HG02571 (cell line): ENCODE measurements around the gene DSCAML1.
"Not testable (repeated sequence)": the region's sequence is repeated elsewhere in the genome, so short reads cannot be mapped to it uniquely, and the experiment has no call there.

ENCODE experiments used
- ATAC-seq: cut with Tn5 transposase; IDR thresholded peaks from one replicate; pipeline ENCODE4 v1.9.1; 2021; ENCODE audit warnings: mild to moderate bottlenecking, moderate library complexity; ENCODE audit not compliant: unreplicated experiment

Gene DSCAML1

DNA sequence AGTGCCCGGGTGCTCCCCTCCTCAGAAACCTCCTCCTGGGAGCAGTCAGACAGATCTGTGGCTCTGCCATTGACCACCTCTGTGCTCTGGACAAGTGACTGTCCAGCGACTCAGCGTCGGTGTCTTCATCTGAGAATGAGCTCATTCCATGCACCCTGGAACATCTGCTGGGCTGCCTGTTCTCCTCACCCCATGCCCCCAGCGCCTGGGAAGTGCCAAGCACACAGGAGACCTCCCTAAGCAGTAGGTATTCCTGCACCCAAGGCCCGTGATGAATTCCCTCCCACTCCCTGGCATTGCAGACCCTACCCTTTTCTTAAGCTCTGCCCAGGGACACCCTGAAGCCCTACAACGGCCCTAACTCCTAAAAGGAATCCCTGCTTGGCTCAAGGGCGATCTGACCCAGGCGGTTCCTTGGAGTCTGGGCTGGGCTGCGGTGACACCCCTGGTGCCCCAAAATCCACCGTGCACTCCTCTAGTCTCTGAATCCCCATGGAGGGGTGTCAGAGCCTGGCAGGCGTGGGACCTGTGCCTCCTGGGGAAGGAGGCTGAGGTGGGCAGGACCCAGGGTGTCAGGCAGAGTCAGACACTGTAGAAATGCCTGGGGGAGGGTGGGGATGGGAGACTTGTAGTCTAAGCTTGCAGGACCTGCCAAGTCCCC lies 377.4 kb downstream of the DSCAML1 start:
- ATAC-seq, result no peak

GRCh38 chr11:117418737-117419481 lies 378.1 kb downstream of the DSCAML1 start:
- no peak for ATAC-seq

- no peak for ATAC-seq
Measured at GRCh38 chr11:117417856-117418255, 379.2 kb downstream of the DSCAML1 start.

- ATAC-seq, result no peak
Measured at GRCh38 chr11:117417342-117417741, 379.7 kb downstream of the DSCAML1 start.

GRCh38 chr11:117415358-117415896 lies 381.6 kb downstream of the DSCAML1 start:
- no peak for ATAC-seq

- ATAC-seq, result no peak
Measured at GRCh38 chr11:117414724-117415123, 382.3 kb downstream of the DSCAML1 start.

DNA sequence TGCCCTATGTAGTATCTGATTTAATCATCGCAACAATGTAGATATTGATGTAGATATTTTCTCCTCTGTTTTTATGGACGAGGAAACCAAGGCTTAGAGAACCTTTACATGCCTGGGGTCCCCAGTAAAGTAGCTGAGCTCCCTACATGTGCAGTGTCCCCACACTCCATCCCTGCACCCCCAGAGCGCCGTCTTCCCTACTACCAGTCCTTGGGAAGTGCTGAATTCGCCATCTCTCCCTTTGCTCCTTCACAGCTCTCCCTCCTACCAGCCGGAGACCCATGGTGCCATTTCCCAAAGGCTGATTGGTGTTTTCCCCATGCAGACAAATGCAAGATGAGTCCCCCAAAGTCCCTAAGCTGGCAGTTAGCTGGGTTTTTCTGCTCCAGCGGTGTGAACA lies 383.4 kb downstream of the DSCAML1 start:
- no peak for ATAC-seq

DNA sequence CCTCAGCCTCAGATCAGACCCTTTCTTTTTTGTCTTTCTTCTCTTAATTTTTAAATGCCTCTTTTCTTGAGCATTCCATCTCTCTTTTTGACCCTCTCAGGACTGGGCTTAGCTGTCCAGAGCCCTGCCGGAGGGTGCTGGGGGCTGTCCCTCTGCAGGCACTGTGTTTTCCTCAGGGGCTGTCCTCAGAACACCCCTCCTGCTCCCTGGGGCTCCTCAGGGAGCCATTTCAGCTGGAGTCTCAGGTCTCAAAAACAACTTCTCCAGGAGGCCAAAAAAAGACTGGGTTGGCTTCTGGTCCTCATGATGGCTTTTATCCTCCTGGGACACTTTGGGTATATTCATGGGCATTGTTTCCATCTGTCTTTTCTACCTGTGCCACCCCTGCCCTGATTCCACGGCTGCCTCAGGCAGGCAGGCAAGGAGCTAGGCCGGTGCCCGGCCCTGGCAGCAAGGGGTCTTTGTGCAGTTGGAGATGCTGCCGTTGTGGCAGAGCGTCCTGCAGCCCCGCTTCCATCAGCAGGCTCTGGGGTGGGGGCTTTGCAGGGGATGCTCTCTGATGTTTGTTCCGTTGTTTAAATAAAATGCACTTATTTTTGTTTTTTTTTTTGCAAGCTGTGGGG lies 384.3 kb downstream of the DSCAML1 start:
- no peak for ATAC-seq

DNA sequence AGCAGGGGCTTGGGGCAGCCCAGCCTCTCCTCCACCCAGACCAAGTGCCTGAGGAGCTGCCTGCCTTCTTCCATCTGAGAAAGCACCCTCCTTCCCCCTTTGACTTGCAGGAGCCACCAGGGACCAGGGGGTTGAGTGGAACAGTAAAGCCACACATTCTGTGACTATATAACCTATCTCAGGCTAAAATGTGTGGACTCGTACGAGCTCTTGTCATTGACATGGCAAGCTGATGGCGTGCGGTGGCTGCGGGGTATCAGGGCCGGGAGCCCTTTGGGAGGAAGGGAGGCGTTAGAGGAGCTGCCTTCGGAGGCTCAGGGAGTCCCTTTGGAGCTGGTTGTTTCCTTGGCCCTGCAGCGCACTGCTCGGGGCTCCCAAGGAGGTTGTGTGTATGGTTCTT lies 384.8 kb downstream of the DSCAML1 start:
- no peak for ATAC-seq

DNA sequence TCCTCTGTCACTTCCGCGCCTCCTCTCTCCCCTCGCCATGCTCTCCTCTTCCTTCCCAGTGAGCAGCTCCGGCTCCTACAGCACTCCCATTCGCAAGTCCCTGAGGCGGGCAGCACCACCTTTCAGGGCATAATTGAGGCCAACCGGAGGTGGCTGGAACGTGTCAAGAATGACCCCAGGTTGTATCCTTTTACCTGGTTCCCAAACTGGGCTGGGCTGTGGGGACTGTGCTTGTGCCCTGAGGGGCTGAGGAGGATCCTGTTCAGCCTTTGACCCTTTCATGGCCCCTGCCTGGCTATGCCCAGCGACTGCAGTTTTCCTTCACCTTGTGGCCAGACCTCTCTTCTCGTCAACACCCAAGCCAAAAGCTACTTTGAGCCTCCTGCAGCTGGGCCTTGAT lies 385.3 kb downstream of the DSCAML1 start:
- ATAC-seq, result no peak

DNA sequence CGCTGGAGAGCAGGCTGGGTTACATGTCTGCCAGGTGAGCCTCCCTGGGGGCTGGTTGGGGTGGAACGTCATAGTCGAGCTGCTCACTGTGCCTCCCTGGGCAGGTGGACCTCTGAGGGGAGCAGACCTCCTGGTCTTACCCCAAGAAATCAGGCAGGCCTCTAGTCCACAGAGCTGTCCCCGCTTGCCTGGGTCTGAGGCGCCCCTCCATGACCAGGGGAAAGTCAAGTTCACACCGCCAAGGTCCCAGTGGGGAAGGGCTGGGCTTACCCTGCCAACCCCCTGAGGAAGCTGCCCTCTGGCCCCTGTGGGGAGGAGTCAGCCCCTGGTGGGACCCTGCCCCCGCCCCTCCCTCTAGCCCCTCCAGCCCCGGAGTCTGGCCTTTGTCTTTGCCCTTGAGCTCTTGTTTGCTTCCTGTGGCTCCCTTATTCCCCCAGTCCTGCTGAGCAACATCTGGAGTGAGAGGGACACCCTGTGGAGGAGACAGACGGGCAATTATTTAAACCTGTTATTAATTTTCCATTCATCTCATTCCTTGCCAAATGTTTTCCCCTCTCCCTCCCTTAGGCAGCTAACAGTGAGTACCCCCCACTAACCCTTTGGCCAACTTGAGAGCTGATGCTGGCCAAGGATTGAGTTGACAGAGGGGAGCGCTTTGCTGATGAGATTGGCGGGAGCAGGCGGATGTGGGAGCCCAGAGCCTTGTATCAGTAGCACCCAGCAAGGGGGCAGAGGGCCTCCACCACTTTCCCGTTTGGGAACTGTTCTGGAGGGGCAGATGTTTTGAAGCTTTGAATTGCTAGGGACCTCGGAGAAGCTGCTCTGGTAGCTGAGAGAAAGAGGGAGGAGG lies 385.9 kb downstream of the DSCAML1 start:
- no peak for ATAC-seq

GRCh38 chr11:117410238-117410637 lies 386.8 kb downstream of the DSCAML1 start:
- ATAC-seq, result no peak

DNA sequence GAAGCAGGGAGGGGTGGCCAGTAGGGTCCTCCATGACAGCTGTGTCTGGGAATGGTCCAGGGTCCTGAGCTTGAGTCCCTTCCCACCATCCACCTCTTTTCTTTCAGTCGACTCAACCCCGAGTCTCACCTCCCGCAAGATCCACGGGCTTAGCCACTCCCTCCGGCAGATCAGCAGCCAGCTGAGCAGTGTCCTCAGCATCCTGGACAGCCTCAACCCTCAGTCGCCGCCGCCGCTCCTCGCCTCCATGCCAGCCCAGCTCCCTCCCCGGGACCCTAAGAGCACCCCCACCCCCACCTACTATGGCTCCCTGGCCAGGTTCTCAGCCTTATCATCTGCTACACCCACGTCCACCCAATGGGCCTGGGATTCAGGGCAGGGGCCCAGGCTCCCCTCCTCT lies 387.5 kb downstream of the DSCAML1 start:
- ATAC-seq, result no peak

DNA sequence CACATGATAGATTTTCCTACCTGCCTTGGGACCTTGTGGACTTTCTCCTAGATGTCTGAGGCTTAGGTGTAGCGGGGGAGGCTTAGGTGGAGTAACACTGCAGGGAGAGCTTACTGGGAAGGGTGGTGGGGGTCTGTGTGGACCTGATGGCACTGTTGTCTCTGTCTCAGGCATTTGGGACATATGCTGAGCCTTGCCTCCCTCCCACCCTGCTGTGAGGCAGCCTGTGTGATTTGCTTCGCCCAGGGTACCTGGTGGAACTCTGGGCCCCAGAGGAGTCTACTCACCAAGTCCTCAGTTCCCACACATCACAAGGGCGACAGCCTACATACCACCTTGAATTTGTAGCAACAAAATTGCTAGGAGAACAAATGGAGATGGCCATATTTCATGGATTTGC lies 388.7 kb downstream of the DSCAML1 start:
- ATAC-seq, result no peak

GRCh38 chr11:117407016-117407415 lies 390.0 kb downstream of the DSCAML1 start:
- no peak for ATAC-seq

GRCh38 chr11:117405898-117406297 lies 391.1 kb downstream of the DSCAML1 start:
- ATAC-seq, result not testable (repeated sequence)

DNA sequence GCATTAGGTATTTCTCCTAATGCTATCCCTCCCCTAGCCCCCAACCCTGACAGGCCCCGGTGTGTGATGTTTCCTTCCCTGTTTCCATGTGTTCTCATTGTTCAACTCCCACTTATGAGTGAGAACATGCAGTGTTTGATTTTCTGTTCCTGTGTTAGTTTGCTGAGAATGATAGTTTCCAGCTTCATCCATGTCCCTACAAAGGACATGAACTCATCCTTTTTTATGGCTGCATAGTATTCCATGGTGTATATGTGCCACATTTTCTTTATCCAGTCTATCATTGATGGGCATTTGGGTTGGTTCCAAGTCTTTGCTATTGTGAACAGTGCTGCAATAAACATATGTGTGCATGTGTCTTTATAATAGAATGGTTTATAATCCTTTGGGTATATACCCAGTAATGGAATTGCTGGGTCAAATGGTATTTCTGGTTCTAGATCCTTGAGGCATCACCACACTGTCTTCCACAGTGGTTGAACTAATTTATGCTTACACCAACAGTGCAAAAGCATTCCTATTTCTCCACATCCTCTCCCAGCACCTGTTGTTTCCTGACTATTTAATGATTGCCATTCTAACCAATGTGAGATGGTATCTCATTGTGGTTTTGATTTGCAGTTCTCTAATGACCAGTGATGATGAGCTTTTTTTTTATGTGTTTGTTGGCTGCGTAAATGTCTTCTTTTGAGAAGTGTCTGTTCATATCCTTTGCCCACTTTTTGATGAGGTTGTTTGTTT lies 397.7 kb downstream of the DSCAML1 start:
- not testable (repeated sequence) for ATAC-seq

DNA sequence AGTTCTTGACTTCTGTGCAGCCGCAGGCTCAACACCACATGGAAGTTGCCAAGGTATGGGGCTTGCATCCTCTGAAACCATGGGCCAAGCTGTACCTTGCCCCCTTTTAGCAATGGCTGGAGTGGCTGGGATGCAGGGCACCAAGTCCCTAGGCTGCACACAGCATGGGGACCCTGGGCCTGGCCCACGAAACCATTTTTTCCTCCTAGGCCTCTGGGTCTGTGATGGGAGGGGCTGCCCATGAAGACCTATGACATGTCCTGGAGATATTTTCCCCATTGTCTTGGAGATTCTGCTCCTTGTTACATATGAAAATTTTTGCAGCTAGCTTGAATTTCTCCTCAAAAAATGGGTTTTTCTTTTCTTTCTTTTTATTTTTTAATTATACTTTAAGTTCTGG lies 398.4 kb downstream of the DSCAML1 start:
- not testable (repeated sequence) for ATAC-seq

DNA sequence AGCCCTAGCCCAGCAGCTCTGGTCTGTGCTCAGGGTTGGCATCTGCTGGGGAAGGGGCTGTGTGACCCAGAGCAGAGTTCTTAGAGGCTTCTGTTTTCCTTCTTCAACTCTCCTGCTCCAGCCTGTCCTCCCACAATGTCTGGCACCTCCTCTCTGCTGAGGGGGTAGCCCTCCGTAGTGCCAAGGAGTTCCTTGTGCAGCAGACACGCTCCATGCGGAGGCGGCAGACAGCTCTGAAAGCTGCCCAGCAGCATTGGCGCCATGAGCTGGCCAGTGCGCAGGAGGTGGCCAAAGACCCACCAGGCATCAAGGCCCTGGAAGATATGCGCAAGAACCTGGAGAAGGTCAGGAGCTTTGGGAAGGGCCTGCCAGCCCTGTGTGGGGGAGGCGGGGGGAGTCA lies 400.0 kb downstream of the DSCAML1 start:
- no peak for ATAC-seq

- ATAC-seq, result no peak
Measured at GRCh38 chr11:117395476-117395875, 401.5 kb downstream of the DSCAML1 start.
